Bronchial epithelial cell (primary cell): ENCODE data around the gene ST8SIA4. TPM values are rescaled to one million over a fixed set of nuclear protein-coding genes. Genes with fewer than 3 reads are reported as not detected.
A peak's percentile ranks its signal among the peaks of the same experiment; 100 is the strongest.

ENCODE experiments used
- DNase-seq: peaks from one replicate; pipeline ENCODE4 v3.0.0-alpha.2; 2010; ENCODE audit warnings: low read depth
- FAIRE-seq: peaks from 2 replicates; lab custom pipeline; 2011; peaks lifted over from hg19 to GRCh38; lab: Jason Lieb, UNC
- H3K27me3 ChIP-seq: 2 replicates; pipeline ENCODE4 v1.5.1; 2011; ENCODE audit warnings: low read length; ENCODE audit not compliant: control insufficient read depth, insufficient read depth
- H3K36me3 ChIP-seq: 2 replicates; pipeline ENCODE4 v1.5.1; 2011; ENCODE audit warnings: low read length; ENCODE audit not compliant: control insufficient read depth, insufficient read depth
- H3K4me3 ChIP-seq: 2 replicates; pipeline ENCODE4 v1.5.1; 2011; ENCODE audit warnings: mild to moderate bottlenecking, low read depth, low read length, control low read depth
- total RNA-seq: library from RNA; depleted of rRNA; stranded (reverse); fragments of >200 nt; gene quantifications from 2 replicates; pipeline ENCODE4 v1.2.1, GENCODE V29; 2014
- TF ChIP-seq, protein P1 (sequence below): IDR thresholded peaks from 2 replicates; pipeline ENCODE4 v1.5.1; 2011; ENCODE audit warnings: mild to moderate bottlenecking, moderate library complexity, low read length, control low read depth, inconsistent platforms; ENCODE audit not compliant: insufficient read depth, severe bottlenecking

Gene ST8SIA4
- total RNA-seq, 1 donor from 2014 or later, result under 0.01 TPM

DNA sequence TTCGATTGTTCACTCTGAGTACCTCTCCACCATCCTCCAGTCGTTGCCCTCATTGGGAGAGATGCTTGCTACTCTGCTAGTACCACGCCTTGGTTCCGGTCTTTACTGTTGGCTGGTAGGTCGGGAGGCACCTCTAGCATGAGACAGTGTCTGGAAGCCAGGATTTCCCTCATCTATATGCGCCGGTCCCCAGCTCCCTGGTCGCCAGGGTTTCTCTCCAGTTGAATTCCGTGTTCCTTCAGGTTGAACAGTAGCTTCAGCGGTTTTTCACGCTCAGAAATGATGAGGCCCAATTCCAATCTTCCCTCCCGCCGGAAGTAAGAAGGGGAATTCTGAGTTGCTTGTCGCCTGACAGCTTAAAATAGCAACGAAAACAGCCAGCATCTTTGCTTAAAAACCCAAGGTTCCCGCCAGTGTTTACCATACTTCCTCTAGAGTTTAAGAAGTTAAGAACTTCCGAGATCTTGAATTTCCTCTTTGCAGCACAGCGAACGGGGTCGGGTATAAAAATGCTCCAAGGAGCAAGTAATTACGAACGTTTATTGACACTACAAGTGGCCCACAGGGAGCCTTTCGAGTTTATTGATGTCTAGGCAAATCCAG, 1.3 kb upstream of the ST8SIA4 start:
- FAIRE-seq, result no peak
- TF ChIP-seq, protein P1, sequence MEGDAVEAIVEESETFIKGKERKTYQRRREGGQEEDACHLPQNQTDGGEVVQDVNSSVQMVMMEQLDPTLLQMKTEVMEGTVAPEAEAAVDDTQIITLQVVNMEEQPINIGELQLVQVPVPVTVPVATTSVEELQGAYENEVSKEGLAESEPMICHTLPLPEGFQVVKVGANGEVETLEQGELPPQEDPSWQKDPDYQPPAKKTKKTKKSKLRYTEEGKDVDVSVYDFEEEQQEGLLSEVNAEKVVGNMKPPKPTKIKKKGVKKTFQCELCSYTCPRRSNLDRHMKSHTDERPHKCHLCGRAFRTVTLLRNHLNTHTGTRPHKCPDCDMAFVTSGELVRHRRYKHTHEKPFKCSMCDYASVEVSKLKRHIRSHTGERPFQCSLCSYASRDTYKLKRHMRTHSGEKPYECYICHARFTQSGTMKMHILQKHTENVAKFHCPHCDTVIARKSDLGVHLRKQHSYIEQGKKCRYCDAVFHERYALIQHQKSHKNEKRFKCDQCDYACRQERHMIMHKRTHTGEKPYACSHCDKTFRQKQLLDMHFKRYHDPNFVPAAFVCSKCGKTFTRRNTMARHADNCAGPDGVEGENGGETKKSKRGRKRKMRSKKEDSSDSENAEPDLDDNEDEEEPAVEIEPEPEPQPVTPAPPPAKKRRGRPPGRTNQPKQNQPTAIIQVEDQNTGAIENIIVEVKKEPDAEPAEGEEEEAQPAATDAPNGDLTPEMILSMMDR, result no peak
- no peak for DNase-seq
- H3K4me3 ChIP-seq, result no peak overlapping the region
- H3K36me3 ChIP-seq, result no peaks in the 10 kb centered on the region
- H3K27me3 ChIP-seq, result peaks cover 4% of the 10 kb centered on the region

DNA sequence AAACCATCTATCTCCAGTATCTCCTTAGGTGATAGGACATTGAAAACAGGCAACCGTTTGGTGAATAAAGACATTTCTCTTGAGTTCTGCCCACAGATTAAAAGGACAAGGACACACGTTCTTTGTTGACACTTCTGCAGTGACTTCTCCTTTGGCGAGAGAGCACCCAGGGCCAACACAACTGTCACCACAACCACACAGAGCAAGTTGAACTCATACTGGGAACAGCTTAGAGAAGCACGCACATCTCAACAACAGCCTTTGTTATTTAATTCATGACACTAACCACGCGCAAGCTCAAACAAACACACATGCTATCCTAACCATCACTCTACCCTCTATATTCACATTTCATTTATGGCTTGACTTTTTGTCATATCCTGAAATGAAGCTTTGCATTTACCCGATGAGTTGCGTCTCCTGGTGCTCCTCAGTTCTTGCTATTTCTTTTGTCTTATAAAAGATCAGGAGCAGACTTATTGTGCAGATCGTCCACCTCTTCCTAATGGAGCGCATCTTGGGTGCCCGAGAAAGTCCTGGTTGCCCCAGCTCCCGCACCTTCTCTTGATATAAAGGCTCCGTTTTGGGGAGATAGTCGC, 543 bp downstream of the ST8SIA4 start:
- Histone ChIP-seq H3K36me3 (no peaks in the 10 kb centered on the region), H3K27me3 (peaks cover 4% of the 10 kb centered on the region), H3K4me3 (peak overlapping the region; percentile 24)
- TF ChIP-seq, protein P1, result no peak
- DNase-seq (no peak), FAIRE-seq (no peak)

DNA sequence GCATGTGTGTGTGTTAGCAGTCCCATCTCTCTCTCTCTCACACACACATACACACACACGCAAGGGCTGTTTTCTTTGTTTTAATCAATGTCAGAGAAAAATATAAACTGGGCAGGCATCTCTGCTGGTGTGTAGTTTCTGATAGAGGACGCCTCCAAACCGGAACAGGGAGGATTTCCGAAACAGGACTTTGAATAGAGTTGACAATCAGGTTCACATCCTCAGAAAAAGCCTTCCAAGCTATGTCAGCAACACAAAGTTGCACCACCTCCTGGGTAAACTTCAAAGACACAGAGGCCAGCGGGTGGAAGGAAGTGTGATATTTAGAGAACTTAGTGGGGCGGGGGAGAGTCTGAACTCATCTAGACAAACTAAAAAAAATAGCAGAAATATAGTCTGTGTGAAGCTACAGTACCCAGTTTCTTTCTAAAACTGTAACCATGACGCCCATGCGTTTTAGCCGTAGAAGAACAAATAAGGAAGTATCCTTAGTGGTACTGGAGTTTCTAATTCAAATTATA, 1.2 kb downstream of the ST8SIA4 start:
- no peak for FAIRE-seq
- DNase-seq, result peak; percentile 18
- TF ChIP-seq, protein P1, result no peak

DNA sequence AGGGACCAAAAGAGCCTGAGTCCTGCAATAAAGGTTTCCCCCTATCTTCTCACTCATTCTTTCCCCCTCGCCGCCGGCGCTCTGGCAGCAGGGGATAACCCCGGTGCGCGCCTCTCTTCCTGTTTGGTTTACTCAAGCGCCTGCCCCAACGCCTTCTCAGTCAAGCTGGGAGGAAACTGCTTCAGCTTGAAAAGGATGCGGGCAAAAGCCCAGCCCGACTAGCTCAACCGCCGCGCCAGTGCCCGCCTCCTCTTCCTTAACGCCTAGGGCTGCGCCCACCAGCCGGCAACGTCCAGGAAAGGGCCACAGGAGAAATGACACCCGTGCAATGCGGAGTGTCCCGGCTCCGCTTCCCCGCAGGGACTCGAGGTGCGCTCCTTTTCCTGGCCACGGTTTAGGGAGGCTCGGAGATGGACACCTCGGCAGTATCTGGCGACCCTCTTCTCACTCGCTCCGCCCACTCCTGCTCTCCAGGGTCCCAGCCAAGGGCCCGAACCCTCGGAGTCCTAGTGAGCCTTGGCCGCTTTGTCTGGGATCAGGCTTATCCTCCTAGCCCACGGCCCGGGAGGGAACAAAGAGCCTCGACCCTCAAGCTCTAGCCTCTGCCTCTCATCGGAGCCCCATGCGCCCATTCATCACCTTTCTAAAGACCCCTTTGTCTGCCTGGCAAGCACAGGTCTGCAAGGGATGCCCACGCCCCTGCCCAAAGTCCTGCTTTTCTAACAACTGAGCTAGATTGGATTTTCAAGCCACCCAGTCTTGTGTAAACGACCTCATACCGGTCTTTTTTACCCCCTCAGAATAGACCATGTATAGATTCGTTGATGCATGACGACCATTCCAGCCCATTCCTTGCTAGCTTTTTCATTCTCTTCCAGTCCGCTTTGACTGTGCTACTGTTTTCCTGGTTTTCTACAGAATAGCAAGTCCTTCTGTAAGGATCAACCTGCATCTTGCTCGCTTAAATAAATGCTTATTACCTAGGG, 2.0 kb downstream of the ST8SIA4 start:
- Histone ChIP-seq H3K36me3 (no peaks in the 10 kb centered on the region), H3K27me3 (peaks cover 4% of the 10 kb centered on the region), H3K4me3 (peak overlapping the region; percentile 40)
- DNase-seq, result peak; percentile 49
- TF ChIP-seq, protein P1, result no peak
- FAIRE-seq, result no peak

More for the DNA sequence above, 1.2 kb downstream of the ST8SIA4 start:
- Histone ChIP-seq H3K4me3 (no peak overlapping the region), H3K36me3 (no peaks in the 10 kb centered on the region), H3K27me3 (peaks cover 4% of the 10 kb centered on the region)

DNA sequence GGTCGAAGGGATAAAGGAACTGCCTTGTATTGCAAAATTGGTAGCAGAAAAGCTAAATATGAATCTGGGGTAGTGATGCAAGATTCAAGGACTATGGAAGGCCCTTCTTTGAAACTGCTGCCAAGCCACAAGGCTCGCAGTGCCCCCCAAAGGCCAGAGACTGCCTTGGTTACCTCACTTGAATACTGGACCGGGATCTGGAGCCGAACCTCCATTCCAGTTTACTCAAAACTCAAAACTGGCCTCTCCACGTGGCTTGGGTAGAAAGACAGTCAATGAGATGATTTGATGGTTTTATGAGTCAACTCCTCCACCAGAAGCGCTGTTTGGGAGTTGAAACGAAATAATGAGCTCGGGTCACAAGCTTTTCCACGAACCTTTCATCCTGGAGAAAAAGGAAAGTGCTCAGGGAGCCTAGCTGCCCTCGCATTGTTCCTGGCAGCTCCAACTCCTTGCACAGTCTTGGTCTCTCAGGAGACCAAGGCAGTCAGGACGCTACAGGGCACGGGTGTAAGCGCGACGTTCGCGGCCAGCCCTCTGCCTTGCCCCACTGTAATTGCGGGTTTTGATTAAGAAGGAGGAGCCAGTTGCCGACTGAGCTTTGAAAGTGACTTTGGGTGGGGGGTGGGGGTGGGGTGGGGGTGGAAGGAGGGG, 2.8 kb downstream of the ST8SIA4 start:
- peak; percentile 33 for DNase-seq
- H3K4me3 ChIP-seq, result peak overlapping the region; percentile 40
- peaks cover 3% of the 10 kb centered on the region for H3K27me3 ChIP-seq
- TF ChIP-seq, protein P1, result peak; percentile 10
- no peak for FAIRE-seq
- H3K36me3 ChIP-seq, result no peaks in the 10 kb centered on the region
